AG04450 (cell line): ENCODE data around the gene CHST5. TPM values are rescaled to one million over a fixed set of nuclear protein-coding genes. Genes with fewer than 3 reads are reported as not detected.
"Not testable (repeated sequence)": the region's sequence is repeated elsewhere in the genome, so short reads cannot be mapped to it uniquely, and the experiment has no call there.

ENCODE experiments used
- CTCF ChIA-PET: fragments of 300-600, 350-600 bp; formaldehyde crosslinking; extraction: SDS; loops from one replicate; lab custom pipeline; 2022; ENCODE audit warnings: antibody characterized with exemption, inconsistent platforms; lab: Charles Lee
- POLR2A ChIA-PET: fragments of 350-600 bp; formaldehyde crosslinking; extraction: SDS; loops from one replicate; lab custom pipeline; 2021; ENCODE audit warnings: antibody characterized with exemption, inconsistent platforms; lab: Yijun Ruan, JAX
- DNase-seq: peaks from one replicate; pipeline ENCODE4 v3.0.0-alpha.2; 2011; ENCODE audit warnings: low read depth, low spot score
- H3K27ac ChIP-seq: one replicate; pipeline ENCODE4 v1.5.1; 2012; ENCODE audit warnings: low read depth, low read length, control low read depth
- H3K27me3 ChIP-seq: one replicate; pipeline ENCODE4 v1.6.0; 2012; ENCODE audit warnings: low read length; ENCODE audit not compliant: control insufficient read depth, insufficient read depth
- H3K4me3 ChIP-seq: 2 replicates; pipeline ENCODE4 v1.5.1; 2011; ENCODE audit warnings: mild to moderate bottlenecking, low read depth, low read length, control low read depth
- H3K9me3 ChIP-seq: 2 replicates; pipeline ENCODE4 v1.5.1; 2012; ENCODE audit warnings: low read length; ENCODE audit not compliant: control insufficient read depth, insufficient read depth
- polyA plus RNA-seq: library from polyadenylated mRNA; depleted of rRNA; stranded (reverse); fragments of >200 nt; gene quantifications from 2 replicates; pipeline ENCODE4 v1.2.3, GENCODE V29; 2011
- TF ChIP-seq, protein P1 (sequence below): IDR thresholded peaks from 2 replicates; pipeline ENCODE4 v1.5.1; 2011; ENCODE audit warnings: low read depth, low read length, control low read depth, inconsistent platforms

The CHST5 gene
- polyA plus RNA-seq, 1 experiment = not detected

DNA sequence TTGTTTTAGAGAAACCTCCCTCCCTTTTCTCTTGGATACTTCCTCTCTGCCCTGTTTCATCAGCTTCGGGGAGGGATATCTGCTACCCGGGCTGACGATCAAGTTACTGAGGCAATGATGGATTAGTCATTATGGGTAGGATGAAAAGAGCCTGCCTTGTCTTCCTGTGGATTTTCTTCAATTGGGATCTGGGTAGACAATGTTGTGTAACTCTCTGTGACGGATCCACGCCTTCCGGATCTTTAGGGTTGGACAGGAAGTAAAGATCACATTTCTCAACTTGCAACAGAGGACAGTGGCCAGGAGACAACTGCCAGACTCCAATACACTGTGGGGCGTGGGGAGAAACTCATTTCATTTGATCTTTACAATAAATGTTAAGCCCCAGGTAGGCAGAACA, 29.3 kb downstream of the CHST5 start:
- Histone ChIP-seq H3K9me3 (no peaks in the 10 kb centered on the region), H3K4me3 (no peak overlapping the region), H3K27me3 (peaks cover 3% of the 10 kb centered on the region), H3K27ac (no peak overlapping the region)
- DNase-seq = no peak
- TF ChIP-seq, protein P1, sequence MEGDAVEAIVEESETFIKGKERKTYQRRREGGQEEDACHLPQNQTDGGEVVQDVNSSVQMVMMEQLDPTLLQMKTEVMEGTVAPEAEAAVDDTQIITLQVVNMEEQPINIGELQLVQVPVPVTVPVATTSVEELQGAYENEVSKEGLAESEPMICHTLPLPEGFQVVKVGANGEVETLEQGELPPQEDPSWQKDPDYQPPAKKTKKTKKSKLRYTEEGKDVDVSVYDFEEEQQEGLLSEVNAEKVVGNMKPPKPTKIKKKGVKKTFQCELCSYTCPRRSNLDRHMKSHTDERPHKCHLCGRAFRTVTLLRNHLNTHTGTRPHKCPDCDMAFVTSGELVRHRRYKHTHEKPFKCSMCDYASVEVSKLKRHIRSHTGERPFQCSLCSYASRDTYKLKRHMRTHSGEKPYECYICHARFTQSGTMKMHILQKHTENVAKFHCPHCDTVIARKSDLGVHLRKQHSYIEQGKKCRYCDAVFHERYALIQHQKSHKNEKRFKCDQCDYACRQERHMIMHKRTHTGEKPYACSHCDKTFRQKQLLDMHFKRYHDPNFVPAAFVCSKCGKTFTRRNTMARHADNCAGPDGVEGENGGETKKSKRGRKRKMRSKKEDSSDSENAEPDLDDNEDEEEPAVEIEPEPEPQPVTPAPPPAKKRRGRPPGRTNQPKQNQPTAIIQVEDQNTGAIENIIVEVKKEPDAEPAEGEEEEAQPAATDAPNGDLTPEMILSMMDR = no peak
- ChIA-PET POLR2A (interaction anchor here (1.3 kb wide), 1 partner anchor 10 kb away, joined by 4 read pairs; no protein-coding TSS in a partner anchor), CTCF (interaction anchor here (1.0 to 2.9 kb wide), 4 partner anchors 10 to 41 kb away, joined by 6 to 18 read pairs (median 9); no protein-coding TSS in a partner anchor)

DNA sequence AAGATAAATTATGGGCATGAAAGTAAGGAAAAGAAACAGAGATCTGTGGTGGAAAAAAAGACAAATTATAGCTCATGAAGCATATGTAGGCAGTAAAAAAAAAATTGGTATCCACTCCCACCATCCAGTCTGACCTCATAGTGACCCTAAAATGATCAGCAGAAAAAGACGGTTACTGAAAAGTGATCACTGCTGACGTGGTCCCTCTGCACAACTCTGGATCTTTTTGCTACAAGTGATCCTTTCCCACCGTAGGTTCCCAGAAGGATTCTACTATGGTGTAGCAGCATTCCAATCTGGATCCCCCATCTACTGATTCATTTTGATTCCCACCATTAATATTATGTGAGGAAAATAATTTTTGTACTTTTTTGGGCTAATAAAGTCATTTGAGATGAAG, 29.8 kb downstream of the CHST5 start:
- POLR2A ChIA-PET = interaction anchor here (1.3 kb wide), 1 partner anchor 11 kb away, joined by 4 read pairs; no protein-coding TSS in a partner anchor
- no peak for DNase-seq
- CTCF ChIA-PET = interaction anchor here (1.0 to 1.3 kb wide), 2 partner anchors 11 to 41 kb away, joined by 6 to 11 read pairs; no protein-coding TSS in a partner anchor
- Histone ChIP-seq H3K27ac (no peak overlapping the region), H3K9me3 (no peaks in the 10 kb centered on the region), H3K4me3 (no peak overlapping the region), H3K27me3 (peaks cover 3% of the 10 kb centered on the region)
- TF ChIP-seq, protein P1 = no peak

DNA sequence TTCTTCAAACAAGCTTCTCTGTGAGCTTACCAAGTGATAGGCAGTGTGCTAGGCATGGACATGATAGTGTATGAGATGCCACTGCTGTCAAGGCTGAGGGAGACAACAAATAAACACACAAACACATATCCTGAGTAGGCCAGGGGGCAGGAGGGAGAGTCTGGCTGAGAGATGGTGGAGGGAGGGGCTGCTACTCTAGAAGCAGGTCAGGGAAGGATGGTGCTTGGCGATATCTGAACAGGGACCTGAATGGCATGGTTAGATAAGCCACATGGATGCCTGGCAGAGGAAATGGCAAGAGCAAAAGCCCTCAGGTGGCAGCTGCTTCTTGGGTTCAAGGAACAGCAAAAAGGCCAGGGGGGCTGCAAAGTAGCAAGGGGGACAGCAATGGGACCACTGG, 32.1 kb downstream of the CHST5 start:
- Histone ChIP-seq H3K27ac (no peak overlapping the region), H3K4me3 (no peak overlapping the region), H3K27me3 (no peaks in the 10 kb centered on the region), H3K9me3 (no peaks in the 10 kb centered on the region)
- TF ChIP-seq, protein P1 = no peak
- no peak for DNase-seq
- ChIA-PET CTCF (no interaction called here), POLR2A (no interaction called here)

DNA sequence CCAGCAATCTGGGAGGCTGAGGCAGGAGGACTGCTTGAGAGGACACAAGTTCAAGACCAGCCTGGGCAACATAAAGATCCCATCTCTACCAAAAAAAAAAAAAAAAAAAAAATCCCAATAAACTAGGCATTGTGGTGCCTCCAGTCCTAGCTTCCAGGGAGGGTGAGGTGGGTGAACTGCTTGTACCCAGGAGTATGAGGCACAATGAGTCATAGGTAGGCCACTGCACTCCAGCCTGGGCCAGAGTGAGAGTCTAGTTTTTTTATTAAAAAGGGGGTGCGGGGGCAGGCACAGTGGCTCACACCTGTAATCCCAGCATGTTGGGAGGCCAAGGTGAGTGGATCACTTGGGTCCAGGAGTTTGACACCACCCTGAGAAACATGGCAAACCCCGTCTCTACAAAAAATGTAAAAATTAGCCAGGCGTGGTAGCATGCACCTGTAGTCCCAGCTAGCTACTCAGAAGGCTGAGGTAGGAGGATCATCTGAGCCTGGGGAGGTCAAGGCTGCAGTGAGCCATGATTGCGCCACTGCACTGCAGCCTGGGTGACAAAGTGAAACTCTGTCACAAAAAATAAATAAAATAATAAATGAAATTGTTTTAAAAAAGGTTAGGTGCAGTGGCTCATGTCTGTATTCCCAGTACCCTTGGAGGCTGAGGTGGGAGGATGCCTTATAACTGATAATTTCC, 32.8 kb downstream of the CHST5 start:
- TF ChIP-seq, protein P1 = no peak
- no peak overlapping the region for H3K27ac ChIP-seq
- H3K27me3 ChIP-seq = no peaks in the 10 kb centered on the region
- no peak overlapping the region for H3K4me3 ChIP-seq
- ChIA-PET CTCF (interaction anchor here (2.8 kb wide), 1 partner anchor 14 kb away, joined by 19 read pairs; no protein-coding TSS in a partner anchor), POLR2A (interaction anchor here (0.6 kb wide), 1 partner anchor 93 kb away, joined by 8 read pairs; no protein-coding TSS in a partner anchor)
- no peak for DNase-seq
- no peaks in the 10 kb centered on the region for H3K9me3 ChIP-seq

DNA sequence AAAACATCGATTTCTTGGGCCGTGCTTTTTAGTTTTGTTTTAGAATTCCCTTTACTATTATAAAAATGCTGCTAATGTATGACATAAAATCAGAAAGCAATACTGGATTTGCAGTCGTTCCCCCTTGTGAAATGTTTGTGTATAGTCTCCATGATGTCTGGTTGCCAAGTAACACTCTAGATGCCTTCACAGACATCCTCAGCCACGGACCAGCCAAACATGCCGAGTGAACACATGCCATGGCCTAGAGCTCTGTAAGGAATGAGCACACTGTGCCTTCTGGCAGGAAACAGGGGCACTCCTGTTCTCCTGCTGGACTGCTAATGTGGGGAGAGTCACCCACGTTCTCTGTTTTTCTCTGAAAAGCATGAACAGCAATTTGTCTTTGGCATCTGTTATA, 34.1 kb downstream of the CHST5 start:
- peak; percentile 4 for DNase-seq
- H3K9me3 ChIP-seq, H3K27me3 ChIP-seq, H3K27ac ChIP-seq, H3K4me3 ChIP-seq, POLR2A ChIA-PET: not testable (repeated sequence)
- CTCF ChIA-PET = interaction anchor here (0.9 to 2.8 kb wide), 2 partner anchors 15 to 37 kb away, joined by 3 to 19 read pairs; no protein-coding TSS in a partner anchor
